ENCODE data around the gene AURKA. TPM values are rescaled to one million over a fixed set of nuclear protein-coding genes. Genes with fewer than 3 reads are reported as not detected.
A peak's percentile ranks its signal among the peaks of the same experiment; 100 is the strongest.

Gene AURKA
- total and polyA plus RNA-seq, 7 experiments from 2014 or later = 0.43 to 44.1 (median 1.1) TPM

- no peaks in the 10 kb centered on the region for H3K36me3 ChIP-seq (ENCODE audit: control insufficient read depth in 2 of 3, insufficient read depth in 3 of 3, low read length in 3 of 3)
- no peaks in the 10 kb centered on the region for H3K27me3 ChIP-seq (ENCODE audit: control insufficient read depth in 2 of 2, insufficient read depth in 2 of 2, low read length in 2 of 2)
- ChIA-PET CTCF (no interaction called here), POLR2A (no interaction called here)
- H3K27ac ChIP-seq (ENCODE audit: low read depth, low read length) = no peak overlapping the region
- H3K27me3 Mint-ChIP-seq = no peaks in the 10 kb centered on the region
- no peaks in the 10 kb centered on the region for H3K4me1 ChIP-seq (ENCODE audit: control insufficient read depth in 2 of 2, insufficient read depth in 2 of 2, low read length in 2 of 2)
- no peak overlapping the region for H3K27ac Mint-ChIP-seq
- no peaks in the 10 kb centered on the region for H3K9me3 ChIP-seq (ENCODE audit: control insufficient read depth in 2 of 3, low read length in 3 of 3)
- H3K9me3 Mint-ChIP-seq = no peaks in the 10 kb centered on the region
- peaks cover 0 to 63% (median 0%) of the 10 kb centered on the region in 7 donors for H3K4me1 Mint-ChIP-seq
- ATAC-seq (no peak), DNase-seq (no peak)
- H3K4me3 Mint-ChIP-seq = no peak overlapping the region
- H3K36me3 Mint-ChIP-seq = peaks cover 0 to 42% (median 0%) of the 10 kb centered on the region in 5 donors
- intact Hi-C loops (cut with micrococcal nuclease) = no loop called here
- H3K4me3 ChIP-seq (ENCODE audit: low read length) = no peak overlapping the region
These were observed 11.6 kb downstream of the AURKA start for GRCh38 chr20:56380375-56380774.

GRCh38 chr20:56378386-56378785, 13.6 kb downstream of the AURKA start:
- Histone ChIP-seq H3K36me3 (ENCODE audit: control insufficient read depth in 2 of 3, insufficient read depth in 3 of 3, low read length in 3 of 3) (no peaks in the 10 kb centered on the region), H3K4me3 (ENCODE audit: low read length) (no peak overlapping the region), H3K4me1 (ENCODE audit: control insufficient read depth in 2 of 2, insufficient read depth in 2 of 2, low read length in 2 of 2) (no peaks in the 10 kb centered on the region), H3K27me3 (ENCODE audit: control insufficient read depth in 2 of 2, insufficient read depth in 2 of 2, low read length in 2 of 2) (no peaks in the 10 kb centered on the region), H3K9me3 (ENCODE audit: control insufficient read depth in 2 of 3, low read length in 3 of 3) (no peaks in the 10 kb centered on the region), H3K27ac (ENCODE audit: low read depth, low read length) (no peak overlapping the region)
- no peak for ATAC-seq
- CTCF ChIA-PET = no interaction called here
- POLR2A ChIA-PET = interaction anchor here (1.0 kb wide), 1 partner anchor 8 kb away, joined by 3 read pairs; no protein-coding TSS in a partner anchor
- DNase-seq = no peak
- no peaks in the 10 kb centered on the region for H3K9me3 Mint-ChIP-seq
- no peaks in the 10 kb centered on the region for H3K27me3 Mint-ChIP-seq
- H3K36me3 Mint-ChIP-seq = peaks cover 0 to 36% (median 0%) of the 10 kb centered on the region in 5 donors
- intact Hi-C loops (cut with micrococcal nuclease) = no loop called here
- peaks cover 0 to 60% (median 0%) of the 10 kb centered on the region in 7 donors for H3K4me1 Mint-ChIP-seq
- H3K27ac Mint-ChIP-seq = peak overlapping the region in 1 of 9 donors; percentile 45
- H3K4me3 Mint-ChIP-seq = no peak overlapping the region

DNA sequence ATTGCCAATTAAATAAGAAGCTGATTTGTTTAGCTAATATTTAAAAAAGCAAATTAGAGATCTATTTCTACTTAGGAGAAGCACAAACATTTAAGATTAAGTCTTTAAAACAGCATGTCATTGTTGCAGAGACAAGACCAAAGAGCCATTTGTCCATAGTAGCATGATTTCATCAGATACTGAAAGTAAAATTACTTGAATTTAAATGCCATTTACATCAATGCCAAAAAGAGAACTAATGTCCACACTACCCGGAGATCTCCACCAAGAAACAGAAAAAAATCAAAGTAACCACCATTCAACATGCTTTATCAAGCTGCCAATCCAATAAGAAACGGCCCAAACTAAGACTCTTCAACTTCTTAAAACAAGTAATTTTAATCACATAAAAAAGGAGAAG, 15.7 kb downstream of the AURKA start:
- POLR2A ChIA-PET = interaction anchor here (0.8 kb wide), 1 partner anchor 16 kb away, joined by 3 read pairs; the partner anchor contains the start of genes AURKA and CSTF1
- no peaks in the 10 kb centered on the region for H3K9me3 ChIP-seq (ENCODE audit: control insufficient read depth in 2 of 3, low read length in 3 of 3)
- H3K27ac ChIP-seq (ENCODE audit: low read depth, low read length) = no peak overlapping the region
- H3K9me3 Mint-ChIP-seq = no peaks in the 10 kb centered on the region
- peak overlapping the region in 1 of 10 donors; percentile 12 for H3K4me3 Mint-ChIP-seq
- CTCF ChIA-PET = no interaction called here
- H3K36me3 Mint-ChIP-seq = peaks cover 0 to 36% (median 0%) of the 10 kb centered on the region in 5 donors
- peak overlapping the region in 1 of 9 donors; percentile 44 for H3K27ac Mint-ChIP-seq
- no peaks in the 10 kb centered on the region for H3K27me3 ChIP-seq (ENCODE audit: control insufficient read depth in 2 of 2, insufficient read depth in 2 of 2, low read length in 2 of 2)
- peaks cover 0 to 51% (median 0%) of the 10 kb centered on the region in 7 donors for H3K4me1 Mint-ChIP-seq
- H3K4me3 ChIP-seq (ENCODE audit: low read length) = no peak overlapping the region
- ATAC-seq (no peak), DNase-seq (no peak)
- H3K36me3 ChIP-seq (ENCODE audit: control insufficient read depth in 2 of 3, insufficient read depth in 3 of 3, low read length in 3 of 3) = no peaks in the 10 kb centered on the region
- H3K4me1 ChIP-seq (ENCODE audit: control insufficient read depth in 2 of 2, insufficient read depth in 2 of 2, low read length in 2 of 2) = no peaks in the 10 kb centered on the region
- intact Hi-C loops (cut with micrococcal nuclease) = no loop called here
- no peaks in the 10 kb centered on the region for H3K27me3 Mint-ChIP-seq

- no peaks in the 10 kb centered on the region for H3K4me1 ChIP-seq (ENCODE audit: control insufficient read depth in 2 of 2, insufficient read depth in 2 of 2, low read length in 2 of 2)
- no peaks in the 10 kb centered on the region for H3K36me3 ChIP-seq (ENCODE audit: control insufficient read depth in 2 of 3, insufficient read depth in 3 of 3, low read length in 3 of 3)
- intact Hi-C loops (cut with micrococcal nuclease) = no loop called here
- Mint-ChIP-seq H3K36me3 (peaks cover 0 to 39% (median 0%) of the 10 kb centered on the region in 5 donors), H3K9me3 (no peaks in the 10 kb centered on the region), H3K4me3 (peak overlapping the region in 1 of 10 donors; percentile 25), H3K4me1 (peaks cover 0 to 39% (median 0%) of the 10 kb centered on the region in 7 donors), H3K27me3 (no peaks in the 10 kb centered on the region), H3K27ac (peak overlapping the region in 1 of 9 donors; percentile 38)
- no peak for DNase-seq
- ATAC-seq = peak; percentile 90
- no peak overlapping the region for H3K4me3 ChIP-seq (ENCODE audit: low read length)
- no peak overlapping the region for H3K27ac ChIP-seq (ENCODE audit: low read depth, low read length)
- H3K9me3 ChIP-seq (ENCODE audit: control insufficient read depth in 2 of 3, low read length in 3 of 3) = no peaks in the 10 kb centered on the region
- H3K27me3 ChIP-seq (ENCODE audit: control insufficient read depth in 2 of 2, insufficient read depth in 2 of 2, low read length in 2 of 2) = no peaks in the 10 kb centered on the region
- POLR2A ChIA-PET = interaction anchor here (0.6 to 0.7 kb wide), 2 partner anchors 14 to 91 kb away, joined by 3 to 8 read pairs; no protein-coding TSS in a partner anchor
- CTCF ChIA-PET = no interaction called here
These were observed 18.1 kb downstream of the AURKA start for GRCh38 chr20:56373942-56374341.

DNA sequence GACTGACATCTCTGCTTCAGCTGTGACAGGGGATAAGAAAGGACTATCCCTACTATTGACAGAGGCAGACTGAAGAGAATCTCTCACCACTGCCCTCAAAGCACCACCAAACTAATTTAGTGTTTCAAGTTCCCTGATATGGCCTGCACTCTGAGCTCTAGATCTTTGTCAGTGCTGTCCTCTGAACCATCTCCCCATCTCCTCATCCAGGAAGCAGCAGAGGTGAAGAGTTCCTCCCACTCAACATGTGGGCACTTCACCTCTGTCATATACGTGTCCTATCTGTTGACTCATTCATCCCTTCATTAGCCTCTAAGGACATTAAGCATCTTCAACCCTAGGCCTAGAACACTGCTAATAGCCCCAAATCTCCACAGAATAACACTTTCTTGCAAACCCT, 19.2 kb downstream of the AURKA start:
- Mint-ChIP-seq H3K9me3 (no peaks in the 10 kb centered on the region), H3K27ac (peak overlapping the region in 3 of 9 donors; percentile 29 to 47 (median 47)), H3K4me3 (no peak overlapping the region), H3K4me1 (peaks cover 0 to 34% (median 0%) of the 10 kb centered on the region in 7 donors), H3K27me3 (no peaks in the 10 kb centered on the region), H3K36me3 (peaks cover 0 to 30% (median 0%) of the 10 kb centered on the region in 5 donors)
- DNase-seq (no peak), ATAC-seq (no peak)
- Histone ChIP-seq H3K4me1 (ENCODE audit: control insufficient read depth in 2 of 2, insufficient read depth in 2 of 2, low read length in 2 of 2) (no peaks in the 10 kb centered on the region), H3K4me3 (ENCODE audit: low read length) (no peak overlapping the region), H3K9me3 (ENCODE audit: control insufficient read depth in 2 of 3, low read length in 3 of 3) (no peaks in the 10 kb centered on the region), H3K27me3 (ENCODE audit: control insufficient read depth in 2 of 2, insufficient read depth in 2 of 2, low read length in 2 of 2) (no peaks in the 10 kb centered on the region), H3K27ac (ENCODE audit: low read depth, low read length) (no peak overlapping the region), H3K36me3 (ENCODE audit: control insufficient read depth in 2 of 3, insufficient read depth in 3 of 3, low read length in 3 of 3) (peaks cover 0 to 3% (median 0%) of the 10 kb centered on the region in 3 experiments)
- POLR2A ChIA-PET = no interaction called here
- intact Hi-C loops (cut with micrococcal nuclease) = no loop called here
- CTCF ChIA-PET = interaction anchor here (0.8 kb wide), 1 partner anchor 25 kb away, joined by 3 read pairs; no protein-coding TSS in a partner anchor

DNA sequence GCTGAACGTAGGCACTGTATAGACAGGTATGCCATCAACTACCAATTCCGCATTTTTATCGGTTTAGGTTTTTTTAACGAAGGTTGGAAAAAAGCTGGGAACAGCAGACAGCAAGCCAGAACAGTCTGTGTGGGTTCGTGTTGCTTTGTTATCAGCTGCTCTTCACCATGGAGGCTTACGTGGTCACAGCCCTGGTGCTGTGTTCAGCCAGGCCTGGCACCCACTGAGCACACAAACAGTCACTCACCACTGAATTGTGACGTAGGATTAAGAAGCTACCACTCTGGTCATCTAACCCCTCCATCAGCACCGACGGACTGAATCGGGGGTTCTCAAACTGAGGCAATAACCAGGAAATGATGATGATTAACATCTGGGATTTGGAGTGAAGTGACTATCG, 20.0 kb downstream of the AURKA start:
- Mint-ChIP-seq H3K4me3 (no peak overlapping the region), H3K9me3 (no peaks in the 10 kb centered on the region), H3K27ac (no peak overlapping the region), H3K36me3 (peaks cover 0 to 29% (median 3%) of the 10 kb centered on the region in 5 donors), H3K27me3 (no peaks in the 10 kb centered on the region), H3K4me1 (peaks cover 0 to 28% (median 0%) of the 10 kb centered on the region in 7 donors)
- H3K4me1 ChIP-seq (ENCODE audit: control insufficient read depth in 2 of 2, insufficient read depth in 2 of 2, low read length in 2 of 2) = no peaks in the 10 kb centered on the region
- peaks cover 0 to 11% (median 0%) of the 10 kb centered on the region in 3 experiments for H3K36me3 ChIP-seq (ENCODE audit: control insufficient read depth in 2 of 3, insufficient read depth in 3 of 3, low read length in 3 of 3)
- intact Hi-C loops (cut with micrococcal nuclease) = no loop called here
- no peak overlapping the region for H3K4me3 ChIP-seq (ENCODE audit: low read length)
- H3K27me3 ChIP-seq (ENCODE audit: control insufficient read depth in 2 of 2, insufficient read depth in 2 of 2, low read length in 2 of 2) = no peaks in the 10 kb centered on the region
- ATAC-seq (no peak), DNase-seq (no peak)
- ChIA-PET POLR2A (no interaction called here), CTCF (interaction anchor here (0.8 kb wide), 1 partner anchor 26 kb away, joined by 3 read pairs; no protein-coding TSS in a partner anchor)
- H3K9me3 ChIP-seq (ENCODE audit: control insufficient read depth in 2 of 3, low read length in 3 of 3) = no peaks in the 10 kb centered on the region
- H3K27ac ChIP-seq (ENCODE audit: low read depth, low read length) = no peak overlapping the region

- POLR2A ChIA-PET = no interaction called here
- Histone ChIP-seq H3K36me3 (ENCODE audit: control insufficient read depth in 2 of 3, insufficient read depth in 3 of 3, low read length in 3 of 3) (peaks cover 0 to 30% (median 6%) of the 10 kb centered on the region in 3 experiments), H3K4me3 (ENCODE audit: low read length) (no peak overlapping the region), H3K9me3 (ENCODE audit: control insufficient read depth in 2 of 3, low read length in 3 of 3) (no peaks in the 10 kb centered on the region), H3K27ac (ENCODE audit: low read depth, low read length) (no peak overlapping the region), H3K4me1 (ENCODE audit: control insufficient read depth in 2 of 2, insufficient read depth in 2 of 2, low read length in 2 of 2) (no peaks in the 10 kb centered on the region), H3K27me3 (ENCODE audit: control insufficient read depth in 2 of 2, insufficient read depth in 2 of 2, low read length in 2 of 2) (no peaks in the 10 kb centered on the region)
- H3K4me1 Mint-ChIP-seq = peaks cover 0 to 13% (median 0%) of the 10 kb centered on the region in 7 donors
- peaks cover 5 to 33% (median 12%) of the 10 kb centered on the region in 5 donors for H3K36me3 Mint-ChIP-seq
- CTCF ChIA-PET = no interaction called here
- no peak for ATAC-seq
- H3K27ac Mint-ChIP-seq = no peak overlapping the region
- DNase-seq = no peak
- intact Hi-C loops (cut with micrococcal nuclease) = no loop called here
- no peak overlapping the region for H3K4me3 Mint-ChIP-seq
- no peaks in the 10 kb centered on the region for H3K9me3 Mint-ChIP-seq
- no peaks in the 10 kb centered on the region for H3K27me3 Mint-ChIP-seq
These were observed 22.8 kb downstream of the AURKA start for GRCh38 chr20:56369179-56369578.
